MV-4-11 (cell line): ENCODE results near the gene HNMT.
A peak's percentile ranks its signal among the peaks of the same experiment; 100 is the strongest.
"Not testable (repeated sequence)": the region's sequence is repeated elsewhere in the genome, so short reads cannot be mapped to it uniquely, and the experiment has no call there.

Experiments used
- DNase-seq: peaks from one replicate; lab custom pipeline; 2025; lab: John Stamatoyannopoulos, UW

The HNMT gene

DNA sequence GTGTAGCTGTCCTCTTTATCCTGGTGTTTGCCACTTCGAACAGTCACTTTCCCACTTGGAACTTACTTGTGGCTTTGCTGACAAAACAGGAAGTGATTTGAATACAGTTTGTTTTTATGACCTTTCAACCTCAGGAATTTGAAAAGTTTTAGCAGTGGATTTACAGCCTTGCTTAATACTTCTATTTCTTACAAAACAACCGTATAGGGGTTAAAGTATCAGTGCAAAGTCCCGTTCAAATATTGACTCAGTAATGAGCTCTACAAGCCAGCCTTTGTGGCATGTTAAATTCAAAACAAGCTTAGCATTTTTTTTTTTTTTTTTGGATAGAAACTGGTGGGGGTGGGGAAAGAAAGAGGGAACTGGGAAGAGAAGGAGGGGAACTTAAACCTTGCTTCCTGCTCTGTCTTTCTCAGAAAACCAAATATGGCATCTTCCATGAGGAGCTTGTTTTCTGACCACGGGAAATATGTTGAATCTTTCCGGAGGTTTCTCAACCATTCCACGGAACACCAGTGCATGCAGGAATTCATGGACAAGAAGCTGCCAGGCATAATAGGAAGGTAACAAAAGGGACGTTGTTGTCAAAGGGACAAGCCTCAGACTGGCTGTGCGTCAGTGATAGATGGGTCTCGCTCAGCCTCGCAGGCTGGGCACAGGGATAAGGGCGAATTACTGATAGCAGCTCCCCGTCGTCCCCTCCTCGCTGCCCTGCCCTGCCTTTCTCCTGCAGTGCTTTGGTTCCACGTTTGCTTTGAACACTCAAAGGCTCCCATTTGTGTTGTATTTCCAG, at the start of gene HNMT:
Gene HNMT (plus strand): TSS at position 408 of the 793 bp plus-strand sequence. CDS start 19 bp downstream, at position 427.
- peak; percentile 97 for DNase-seq

DNA sequence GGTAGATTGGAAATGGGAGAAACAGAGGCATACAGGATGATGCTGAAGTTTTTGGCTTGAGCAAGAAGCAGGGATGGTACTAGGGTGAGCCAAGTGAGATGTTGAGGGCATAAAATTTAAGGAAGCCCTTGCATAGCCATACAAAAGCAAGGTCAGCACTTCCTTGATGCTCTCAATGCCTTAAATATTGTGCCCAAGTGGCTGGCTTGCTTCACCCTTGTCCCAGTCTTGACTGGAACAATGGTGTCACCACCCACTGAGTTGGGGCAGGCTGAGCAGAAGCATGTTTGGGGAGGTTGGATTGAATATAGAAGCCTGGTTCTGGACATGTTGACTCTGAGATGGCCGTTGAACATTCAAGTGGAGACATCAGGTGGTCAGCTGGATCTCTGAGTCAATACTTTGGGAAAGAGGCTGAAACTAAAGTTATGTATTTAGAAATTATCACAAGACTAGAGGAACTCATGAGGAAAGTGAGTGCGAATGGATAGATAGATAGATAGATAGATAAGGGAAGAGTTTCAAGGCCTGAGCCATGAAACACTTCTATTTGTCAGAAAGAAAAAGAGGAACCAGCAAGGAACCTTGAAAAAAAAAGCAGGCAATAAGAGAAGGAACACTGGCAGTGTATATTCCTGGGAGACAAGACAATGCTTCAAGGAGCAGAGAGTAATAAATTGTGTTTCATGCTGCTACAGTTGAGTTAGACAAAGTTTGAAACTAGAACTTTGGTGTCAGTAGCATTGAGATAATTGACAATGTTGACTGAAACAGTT, 43.0 kb upstream of the HNMT start:
- DNase-seq: peak; percentile 9

DNA sequence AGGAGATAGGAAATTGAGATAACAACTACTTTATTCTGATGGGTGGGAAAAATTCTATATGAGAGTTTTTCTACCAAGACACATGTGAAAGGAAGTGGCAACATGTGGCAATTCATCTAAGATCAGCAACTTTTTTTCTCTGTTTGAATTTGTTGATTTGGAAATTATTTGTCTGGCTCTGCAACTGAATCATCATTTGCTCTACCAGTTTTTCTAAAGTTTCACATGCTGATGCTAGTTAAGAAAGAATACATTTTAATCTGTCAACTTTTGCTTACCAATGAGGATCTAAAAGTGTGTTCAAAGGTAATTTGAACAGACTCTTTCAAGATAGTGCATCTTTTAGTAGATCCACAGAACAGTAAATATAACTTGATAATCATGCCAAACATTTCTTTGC, 42.1 kb upstream of the HNMT start:
- DNase-seq: not testable (repeated sequence)

DNA sequence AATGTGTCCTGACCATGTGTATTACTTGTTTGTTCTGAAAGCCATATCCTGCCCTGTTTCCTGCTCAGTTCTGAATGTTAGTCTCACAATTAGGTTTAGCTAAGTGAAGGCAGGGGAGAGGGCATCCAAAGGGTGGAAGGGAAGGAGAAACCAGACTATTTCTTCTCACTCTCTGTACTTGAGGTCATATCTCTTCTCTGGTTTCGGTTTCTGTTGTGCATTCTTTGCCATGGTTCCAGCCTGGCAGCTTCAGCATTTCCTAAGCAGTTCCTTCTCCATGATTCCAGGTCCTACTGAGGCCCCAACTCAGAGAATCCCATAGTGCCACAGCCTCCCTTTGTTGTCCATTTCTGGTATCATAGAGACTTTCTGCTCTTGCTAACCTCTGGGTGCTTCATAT, 40.3 kb upstream of the HNMT start:
- no peak for DNase-seq

GRCh38 chr2:137925599-137925998, 38.7 kb upstream of the HNMT start:
- DNase-seq: no peak

DNA sequence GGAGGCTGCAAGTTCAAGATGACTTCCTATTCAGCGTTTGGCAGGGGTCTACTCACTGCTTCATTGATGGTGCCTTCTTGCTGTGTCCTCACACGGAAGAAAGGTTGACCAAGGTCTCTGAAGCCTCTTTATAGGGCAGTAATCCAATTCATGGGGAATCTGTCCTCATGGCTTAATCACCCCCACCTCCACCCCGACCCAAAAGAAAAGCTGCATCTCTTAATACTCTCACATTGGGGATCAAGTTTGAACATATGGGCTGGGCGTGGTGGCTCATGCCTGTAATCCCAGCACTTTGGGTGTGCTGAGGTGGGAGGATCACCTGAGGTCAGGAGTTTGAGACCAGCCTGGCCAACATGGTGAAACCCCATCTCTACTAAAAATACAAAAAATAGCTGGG, 36.4 kb upstream of the HNMT start:
- DNase-seq: no peak

DNA sequence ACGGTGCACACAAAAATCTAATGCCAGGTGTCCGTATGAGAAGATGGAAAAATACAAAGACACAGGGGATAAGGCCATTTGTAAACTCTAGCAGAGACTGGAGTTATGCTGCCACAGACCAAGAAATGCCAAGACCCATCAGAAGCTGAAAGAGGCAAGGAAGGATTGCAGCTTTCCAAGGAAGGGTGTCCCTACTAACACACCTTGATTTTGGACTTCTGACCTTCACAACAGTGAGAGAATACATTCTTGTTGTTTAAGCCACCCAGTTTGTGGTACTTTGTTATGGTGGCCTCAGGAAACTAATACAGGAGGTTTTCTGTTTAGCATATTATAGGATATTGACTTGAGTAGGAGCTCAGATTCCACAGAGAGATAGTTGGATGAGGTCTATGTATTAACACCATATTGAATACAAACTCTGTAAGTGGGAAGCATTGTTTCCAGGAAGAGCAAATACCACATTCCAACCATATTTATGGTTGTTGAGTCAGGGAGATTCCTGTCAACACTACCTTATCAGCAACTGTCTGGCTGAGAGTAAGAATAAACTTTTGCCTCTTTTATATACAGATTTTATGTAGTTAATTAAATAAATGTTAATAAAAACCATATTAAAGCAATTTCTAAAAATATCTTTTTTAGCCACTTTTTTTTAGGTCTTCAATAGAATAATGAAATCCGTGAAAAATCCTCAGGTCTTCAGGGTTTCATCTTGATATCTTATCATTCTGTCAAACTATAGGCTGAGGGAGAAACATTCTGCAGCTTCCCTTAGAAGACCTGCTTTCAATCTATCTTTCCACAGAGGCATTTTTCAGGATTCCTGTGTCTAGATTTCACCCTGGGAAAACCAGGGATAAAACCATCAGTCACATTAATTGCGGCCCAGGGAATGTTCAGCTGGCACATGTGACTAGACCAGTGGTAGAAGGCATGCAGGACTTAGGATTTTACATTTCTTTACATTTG, 35.4 kb upstream of the HNMT start:
- DNase-seq: no peak

GRCh38 chr2:137929519-137929916, 34.8 kb upstream of the HNMT start:
- DNase-seq: no peak

DNA sequence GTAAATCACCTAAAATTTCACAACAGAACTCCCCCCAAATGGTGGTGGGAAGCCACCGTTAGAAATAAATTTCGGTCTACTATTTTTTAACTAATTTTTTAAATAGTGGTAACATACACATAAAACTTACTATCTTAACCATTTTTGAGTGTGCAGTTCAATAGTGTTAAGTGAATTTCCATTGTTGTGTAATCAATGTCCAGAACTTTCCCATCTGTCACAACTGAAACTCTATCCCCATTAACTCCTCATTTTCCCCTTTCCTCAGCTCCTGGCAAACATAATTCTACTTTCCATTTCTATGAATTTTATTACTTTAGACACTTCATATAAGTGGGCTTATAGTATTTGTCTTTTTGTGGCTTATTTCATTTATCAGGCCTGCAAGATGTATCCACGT, 34.1 kb upstream of the HNMT start:
- no peak for DNase-seq

DNA sequence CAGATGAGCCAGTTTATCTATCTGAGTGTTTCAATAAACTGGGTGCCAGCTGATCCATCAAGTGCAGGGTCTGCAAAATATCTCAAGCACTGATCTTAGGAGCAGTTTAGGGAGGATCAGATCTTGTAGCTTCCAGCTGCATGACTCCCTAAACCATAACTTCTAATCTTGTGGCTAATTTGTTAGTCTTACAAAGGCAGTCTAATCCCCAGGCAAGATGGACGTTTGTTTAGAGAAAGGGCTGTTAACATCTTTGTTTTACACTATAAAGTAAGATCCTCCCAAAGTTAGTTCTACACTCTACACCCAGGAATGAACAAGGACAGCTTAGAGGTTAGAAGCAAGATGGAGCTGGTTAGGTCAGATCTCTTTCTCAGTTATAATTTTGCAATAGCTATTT, 28.7 kb upstream of the HNMT start:
- DNase-seq: no peak

DNA sequence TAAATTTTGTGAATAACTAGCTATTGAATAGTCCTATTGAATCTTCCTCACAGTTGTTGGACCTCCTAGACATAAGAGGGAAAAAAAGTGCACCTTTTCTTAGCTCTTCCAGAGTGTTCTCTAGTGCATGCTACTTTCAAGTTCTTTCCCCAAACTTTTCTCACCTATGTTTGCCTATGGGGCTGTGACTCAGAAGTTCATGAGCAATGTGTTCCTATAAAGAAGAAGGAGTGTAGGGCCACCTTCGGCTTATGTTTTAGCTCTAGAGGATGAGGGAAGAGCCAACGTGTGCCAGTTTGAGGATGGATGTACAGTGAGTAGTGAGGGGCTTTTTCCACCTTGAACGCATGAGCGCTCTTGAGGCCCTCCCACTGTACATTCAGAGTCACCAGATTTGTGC, 27.0 kb upstream of the HNMT start:
- no peak for DNase-seq

- no peak for DNase-seq
These were observed 26.5 kb upstream of the HNMT start for GRCh38 chr2:137937778-137938177.

- no peak for DNase-seq
These were observed 26.1 kb upstream of the HNMT start for GRCh38 chr2:137938204-137938603.

DNA sequence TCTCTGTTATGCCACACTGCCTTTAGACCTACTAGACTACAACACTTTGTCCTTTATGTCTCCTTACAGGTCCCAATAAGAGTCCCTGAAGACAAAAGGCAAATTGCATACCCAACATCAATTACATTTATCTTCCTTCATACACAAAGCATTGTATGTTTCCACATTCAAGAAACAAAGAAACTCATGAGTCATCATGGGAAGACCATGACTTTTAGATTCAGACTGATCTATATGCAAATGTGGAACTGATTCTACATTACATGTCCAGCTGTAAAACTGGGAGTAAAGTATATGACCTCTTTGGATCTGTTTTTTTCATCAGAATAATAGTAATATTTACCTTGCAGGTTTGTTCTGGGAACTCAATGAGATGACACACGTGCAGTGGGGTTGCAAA, 25.2 kb upstream of the HNMT start:
- DNase-seq: peak; percentile 47

DNA sequence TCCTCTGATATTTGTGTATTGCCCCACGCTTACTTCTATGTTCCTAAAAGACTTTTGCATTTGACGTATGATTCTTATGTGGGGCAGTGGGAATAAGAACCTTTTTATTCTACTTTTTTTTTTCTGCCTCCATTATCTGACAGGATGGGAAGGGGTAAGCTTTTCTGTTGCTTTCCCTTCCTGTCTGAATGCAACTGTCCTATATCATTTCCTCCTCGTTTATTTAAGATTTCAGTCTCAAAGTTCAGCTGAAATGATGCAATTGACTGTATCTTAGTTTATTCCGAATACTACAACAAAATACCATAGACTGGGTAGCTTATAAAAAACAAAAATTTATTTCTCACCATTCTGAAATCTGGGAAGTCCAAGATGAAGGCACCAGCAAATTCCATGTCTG, 24.1 kb upstream of the HNMT start:
- DNase-seq: no peak

GRCh38 chr2:137942037-137942832, 22.0 kb upstream of the HNMT start:
- no peak for DNase-seq

DNA sequence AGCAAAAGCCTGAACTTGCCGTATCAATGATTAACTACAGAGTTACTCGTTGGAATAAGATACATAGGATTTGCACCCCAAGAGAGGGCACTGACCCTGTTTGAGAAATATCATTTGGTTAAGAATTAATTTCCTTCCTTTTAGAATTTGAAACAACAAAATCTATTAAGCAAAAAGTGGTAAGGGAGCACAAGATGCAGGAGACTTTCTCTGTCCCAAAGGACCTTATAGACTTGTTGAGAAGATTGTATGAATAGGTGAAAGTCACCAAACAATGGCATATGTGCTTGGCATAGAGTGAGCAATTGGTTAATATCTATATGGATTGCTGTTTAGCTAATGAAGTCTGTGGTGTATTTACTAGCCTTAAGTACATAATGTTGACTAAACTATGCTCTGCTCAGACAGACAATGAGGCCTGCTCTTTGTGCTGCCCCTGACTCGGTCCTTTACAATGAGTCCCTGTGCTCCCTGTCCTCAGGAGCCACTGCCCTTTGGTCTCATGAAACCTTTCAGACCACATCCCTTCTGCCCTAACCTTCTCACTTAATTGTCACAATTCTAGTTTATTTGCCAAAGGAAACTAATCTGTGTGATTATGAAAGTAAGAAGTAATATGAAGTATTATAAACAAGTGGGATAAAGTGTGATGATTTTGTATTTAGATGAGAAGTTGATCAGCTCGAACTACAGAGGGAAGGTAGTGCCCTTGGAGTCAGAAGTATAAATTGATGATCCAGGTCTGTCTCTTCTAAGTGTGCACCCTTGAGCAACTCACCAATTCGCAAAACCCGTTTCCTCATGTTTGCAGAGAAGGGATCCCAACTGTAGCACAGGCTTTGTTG, 21.2 kb upstream of the HNMT start:
- no peak for DNase-seq

DNA sequence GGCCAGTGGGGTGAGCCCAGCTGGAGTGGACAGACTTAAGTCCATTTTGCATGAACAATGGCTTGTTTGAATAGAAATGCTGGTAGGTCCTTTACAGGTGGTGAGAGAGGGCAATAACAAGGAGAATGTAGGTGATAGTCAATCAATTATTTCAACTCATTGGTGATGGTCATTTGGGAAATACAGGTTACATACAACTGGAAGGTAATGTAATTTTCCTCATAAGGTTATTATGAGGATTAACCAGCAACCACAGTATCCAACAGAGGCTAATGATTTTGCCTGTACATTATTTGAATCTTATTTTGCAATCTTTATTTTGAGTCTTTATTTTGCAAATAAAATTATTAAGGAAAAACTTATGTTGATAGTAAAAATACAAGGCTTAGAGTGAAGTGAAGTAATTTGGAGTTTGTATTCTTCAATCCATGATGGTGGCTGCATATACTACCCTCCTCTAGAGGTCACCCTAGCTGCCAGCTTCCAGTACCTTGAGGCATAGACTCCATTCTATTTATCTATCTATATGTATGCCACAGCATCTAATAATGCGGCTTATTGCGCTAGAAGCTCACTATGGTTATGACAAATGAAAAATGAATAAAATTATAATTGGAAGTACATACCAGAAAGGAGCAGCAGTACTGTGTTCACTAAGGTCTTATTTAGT, 20.5 kb upstream of the HNMT start:
- DNase-seq: no peak

DNA sequence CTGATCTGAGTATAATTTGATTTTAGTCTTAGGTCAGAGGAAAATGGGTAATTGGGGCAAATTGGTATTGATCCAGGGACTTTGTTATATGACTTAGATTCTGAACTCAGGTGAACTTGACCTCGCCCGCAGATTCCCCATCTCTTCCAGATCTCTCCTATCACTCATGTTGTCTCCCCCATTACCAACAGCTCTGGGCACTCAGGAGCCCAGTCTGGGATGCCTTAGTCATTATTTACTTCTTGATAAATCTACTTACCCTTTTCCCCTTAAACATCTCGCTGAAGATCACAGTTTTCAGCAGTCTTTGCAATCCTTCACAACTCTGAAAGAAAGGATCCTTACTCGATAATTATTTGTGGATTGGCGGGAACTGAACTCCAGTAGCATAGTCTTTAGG, 19.6 kb upstream of the HNMT start:
- no peak for DNase-seq

DNA sequence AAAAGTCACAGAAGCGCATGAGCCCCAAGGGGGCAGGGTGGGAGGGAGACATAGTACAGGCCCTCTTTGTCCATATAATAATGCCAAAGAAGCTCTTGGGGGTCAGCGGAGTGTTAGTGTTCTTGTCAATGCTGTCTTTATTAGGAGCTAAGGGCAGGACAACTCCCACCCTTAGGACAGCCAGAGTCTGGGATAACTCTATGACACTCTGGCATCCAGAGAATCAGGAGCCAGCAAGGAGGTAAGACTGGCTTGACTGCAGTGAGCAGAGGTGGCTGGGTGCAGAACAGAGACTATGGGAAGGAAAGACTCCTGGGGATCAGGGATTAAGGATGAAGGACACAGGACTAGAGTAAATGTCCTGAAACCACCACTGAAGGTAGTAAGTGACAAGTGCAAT, 19.0 kb upstream of the HNMT start:
- DNase-seq: no peak
